ENCODE data around the gene IL37. TPM values are rescaled to one million over a fixed set of nuclear protein-coding genes. Genes with fewer than 3 reads are reported as not detected.

Gene IL37
- polyA plus RNA-seq, 2 of the 4 experiments (the other 2 are of a cell fraction): not detected

DNA sequence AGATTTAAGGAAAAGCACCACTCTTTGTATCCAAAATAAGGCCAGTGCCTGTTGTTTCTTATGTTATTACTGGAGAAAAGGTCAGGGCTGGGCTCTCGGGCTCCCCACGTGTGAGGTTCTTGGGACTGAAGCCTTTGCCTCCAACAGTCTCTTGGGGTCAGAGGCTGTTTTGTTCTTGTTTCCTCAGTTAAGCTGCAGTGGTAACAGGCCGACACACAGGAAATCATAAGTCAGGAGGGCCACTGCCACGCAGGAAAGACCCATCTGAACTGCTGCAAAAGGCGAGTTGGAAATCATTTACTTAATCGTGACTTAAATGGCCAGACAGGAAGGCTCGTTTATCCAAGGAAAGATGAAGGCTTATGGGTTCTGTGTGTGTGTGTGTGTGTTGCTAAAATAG, 30.3 kb upstream of the IL37 start:
- ChIA-PET POLR2A (no interaction called here), CTCF (no interaction called here)
- ATAC-seq: no peak
- no peak for FAIRE-seq
- Histone ChIP-seq H3K4me2 (no peak overlapping the region), H3K27ac (peak overlapping the region in 1 of 2 experiments; percentile 15; a peak in 1 of 6 replicates), H3K4me1 (no peaks in the 10 kb centered on the region), H3K4me3 (no peak overlapping the region), H3K9me3 (no peaks in the 10 kb centered on the region)
- WGBS (ENCODE audit: missing lambda C conversion rate): 76% methylated on average over 7 of the region's 7 CpGs
- no peak for DNase-seq (ENCODE audit: low read depth in 1 of 2, low spot score in 1 of 2)
- no peak for TF ChIP-seq HEYL (CRISPR knock-in tag; IDR thresholded peaks at IDR 0.05)
- TF ChIP-seq JUN (IDR thresholded peaks at IDR 0.05): no peak

- POLR2A ChIA-PET: no interaction called here
- ATAC-seq (no peak), DNase-seq (ENCODE audit: low read depth in 1 of 2, low spot score in 1 of 2) (no peak), FAIRE-seq (no peak)
- Histone ChIP-seq H3K9me3 (no peaks in the 10 kb centered on the region), H3K4me1 (no peaks in the 10 kb centered on the region), H3K4me2 (no peak overlapping the region), H3K27ac (no peak overlapping the region), H3K4me3 (no peak overlapping the region)
- no peak for TF ChIP-seq RAD21 (conservative IDR thresholded peaks at IDR 0.05 in 1 of 2, IDR thresholded peaks at IDR 0.05 in 1 of 2)
- TF ChIP-seq JUN (IDR thresholded peaks at IDR 0.05): no peak
- no peak for TF ChIP-seq EHF (CRISPR knock-in tag; IDR thresholded peaks at IDR 0.05)
- TF ChIP-seq ZFP36 (IDR thresholded peaks at IDR 0.05; ENCODE audit: borderline replicate concordance, partially characterized antibody): no peak
- no peak for TF ChIP-seq KDM5A (IDR thresholded peaks at IDR 0.05)
- no peak for TF ChIP-seq RFX5 (IDR thresholded peaks at IDR 0.05)
- TF ChIP-seq, protein P1, sequence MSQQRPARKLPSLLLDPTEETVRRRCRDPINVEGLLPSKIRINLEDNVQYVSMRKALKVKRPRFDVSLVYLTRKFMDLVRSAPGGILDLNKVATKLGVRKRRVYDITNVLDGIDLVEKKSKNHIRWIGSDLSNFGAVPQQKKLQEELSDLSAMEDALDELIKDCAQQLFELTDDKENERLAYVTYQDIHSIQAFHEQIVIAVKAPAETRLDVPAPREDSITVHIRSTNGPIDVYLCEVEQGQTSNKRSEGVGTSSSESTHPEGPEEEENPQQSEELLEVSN (IDR thresholded peaks at IDR 0.05; ENCODE audit: borderline replicate concordance, low read depth): no peak
- TF ChIP-seq, protein P2, sequence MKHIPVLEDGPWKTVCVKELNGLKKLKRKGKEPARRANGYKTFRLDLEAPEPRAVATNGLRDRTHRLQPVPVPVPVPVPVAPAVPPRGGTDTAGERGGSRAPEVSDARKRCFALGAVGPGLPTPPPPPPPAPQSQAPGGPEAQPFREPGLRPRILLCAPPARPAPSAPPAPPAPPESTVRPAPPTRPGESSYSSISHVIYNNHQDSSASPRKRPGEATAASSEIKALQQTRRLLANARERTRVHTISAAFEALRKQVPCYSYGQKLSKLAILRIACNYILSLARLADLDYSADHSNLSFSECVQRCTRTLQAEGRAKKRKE (CRISPR knock-in tag; IDR thresholded peaks at IDR 0.05; ENCODE audit: low read depth): no peak
- no peak for TF ChIP-seq MAZ (IDR thresholded peaks at IDR 0.05; ENCODE audit: borderline replicate concordance, low read depth, low read length)
- TF ChIP-seq HOXB13 (CRISPR knock-in tag; IDR thresholded peaks at IDR 0.05; ENCODE audit: low read depth): no peak
- CTCF ChIA-PET: interaction anchor here (0.6 to 1.9 kb wide), 2 partner anchors 78 to 132 kb away, joined by 3 to 8 read pairs; no protein-coding TSS in a partner anchor
- WGBS (ENCODE audit: missing lambda C conversion rate): 65% methylated on average over 5 of the region's 5 CpGs
Measured at GRCh38 chr2:112881217-112881985, 29.6 kb upstream of the IL37 start.

GRCh38 chr2:112883669-112884068, 27.3 kb upstream of the IL37 start:
- no peak overlapping the region for H3K27ac ChIP-seq
- FAIRE-seq (no peak), ATAC-seq (no peak), DNase-seq (ENCODE audit: low read depth in 1 of 2, low spot score in 1 of 2) (no peak)
- TF ChIP-seq ZNF302 (CRISPR knock-in tag; IDR thresholded peaks at IDR 0.05) (no peak), RNF2 (IDR thresholded peaks at IDR 0.05; ENCODE audit: borderline replicate concordance, low read depth) (no peak), SMC3 (IDR thresholded peaks at IDR 0.05) (no peak), EHMT2 (IDR thresholded peaks at IDR 0.05; ENCODE audit: low read depth) (no peak), RFX5 (IDR thresholded peaks at IDR 0.05) (no peak), HEYL (CRISPR knock-in tag; IDR thresholded peaks at IDR 0.05) (no peak), BHLHE40 (IDR thresholded peaks at IDR 0.05; ENCODE audit: low read depth, low read length) (no peak), POLR2AphosphoS2 (conservative IDR thresholded peaks at IDR 0.05; ENCODE audit: low read length) (no peak), HOXA7 (CRISPR knock-in tag; IDR thresholded peaks at IDR 0.05) (no peak), ELK1 (IDR thresholded peaks at IDR 0.05; ENCODE audit: low read depth, low read length) (no peak), CEBPB (IDR thresholded peaks at IDR 0.05) (no peak), FOSL2 (IDR thresholded peaks at IDR 0.05) (no peak), FOSL2 (CRISPR knock-in tag; IDR thresholded peaks at IDR 0.05) (no peak), RARB (CRISPR knock-in tag; IDR thresholded peaks at IDR 0.05) (no peak), EP300 (IDR thresholded peaks at IDR 0.05) (no peak), TP53 (CRISPR knock-in tag; IDR thresholded peaks at IDR 0.05) (no peak), RAD21 (conservative IDR thresholded peaks at IDR 0.05 in 1 of 2, IDR thresholded peaks at IDR 0.05 in 1 of 2) (no peak), JUNB (IDR thresholded peaks at IDR 0.05) (no peak), CHD2 (IDR thresholded peaks at IDR 0.05; ENCODE audit: low read length, partially characterized antibody) (no peak)
- TF ChIP-seq, protein P3, sequence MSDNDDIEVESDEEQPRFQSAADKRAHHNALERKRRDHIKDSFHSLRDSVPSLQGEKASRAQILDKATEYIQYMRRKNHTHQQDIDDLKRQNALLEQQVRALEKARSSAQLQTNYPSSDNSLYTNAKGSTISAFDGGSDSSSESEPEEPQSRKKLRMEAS (IDR thresholded peaks at IDR 0.05): no peak
- TF ChIP-seq, protein P1 (IDR thresholded peaks at IDR 0.05; ENCODE audit: borderline replicate concordance, low read depth): no peak
- no peaks in the 10 kb centered on the region for H3K9me3 ChIP-seq
- CTCF ChIA-PET: interaction anchor here (1.3 to 2.2 kb wide), 3 partner anchors 58 to 157 kb away, joined by 3 to 6 read pairs (median 5); no protein-coding TSS in a partner anchor
- no peak overlapping the region for H3K4me3 ChIP-seq
- POLR2A ChIA-PET: no interaction called here
- 52% methylated on average over 2 of the region's 2 CpGs for WGBS (ENCODE audit: missing lambda C conversion rate)
- H3K4me1 ChIP-seq: no peaks in the 10 kb centered on the region
- no peak overlapping the region for H3K4me2 ChIP-seq
